Keratinocyte (primary cell): Measurements from ENCODE around the gene CTDSPL. TPM values are rescaled to one million over a fixed set of nuclear protein-coding genes. Genes with fewer than 3 reads are reported as not detected.
A peak's percentile ranks its signal among the peaks of the same experiment; 100 is the strongest.

Experiments
- DNase-seq: peaks from one replicate; pipeline ENCODE4 v3.0.0-alpha.2; 2011; ENCODE audit warnings: low read depth, missing footprints, low spot score
- FAIRE-seq: peaks from 2 replicates; lab custom pipeline; 2011; peaks lifted over from hg19 to GRCh38; lab: Jason Lieb, UNC
- H2AFZ ChIP-seq: 2 replicates; pipeline ENCODE4 v1.6.0; 2012; ENCODE audit warnings: low read length, control low read depth, inconsistent platforms; ENCODE audit not compliant: control insufficient read depth
- H3K27ac ChIP-seq: 2 replicates; pipeline ENCODE4 v1.5.1; 2011; ENCODE audit warnings: low read length; ENCODE audit not compliant: control insufficient read depth, insufficient read depth
- H3K27me3 ChIP-seq: 3 replicates; pipeline ENCODE4 v1.6.0; 2011; ENCODE audit warnings: low read length; ENCODE audit not compliant: control insufficient read depth, insufficient read depth; ENCODE audit errors: extremely low read depth
- H3K36me3 ChIP-seq, 2 experiments: 2 replicates in 1 of 2; 3 replicates in 1 of 2; pipeline ENCODE4 v1.5.1; 2011; ENCODE audit warnings: low read length in 2 of 2, mild to moderate bottlenecking in 1 of 2; ENCODE audit not compliant: control insufficient read depth in 2 of 2, insufficient read depth in 2 of 2; ENCODE audit errors: extremely low read depth in 1 of 2
- H3K4me1 ChIP-seq: 3 replicates; pipeline ENCODE4 v1.5.1; 2011; ENCODE audit warnings: low read length; ENCODE audit not compliant: control insufficient read depth, insufficient read depth; ENCODE audit errors: extremely low read depth
- H3K4me2 ChIP-seq: 3 replicates; pipeline ENCODE4 v1.6.0; 2011; ENCODE audit warnings: low read depth, low read length; ENCODE audit not compliant: control insufficient read depth, insufficient read depth; ENCODE audit errors: extremely low read depth
- H3K4me3 ChIP-seq, 3 experiments: fragments of 200-600 bp in 1 of 3; sonication (generic) in 1 of 3; 2 replicates in 2 of 3; 3 replicates in 1 of 3; pipeline ENCODE4 v1.5.1; 2011 to 2016; ENCODE audit warnings: low read length in 3 of 3, mild to moderate bottlenecking in 3 of 3, control low read depth in 2 of 3, inconsistent platforms in 1 of 3, low read depth in 1 of 3, mixed read lengths in 1 of 3, mixed run types in 1 of 3, moderate library complexity in 1 of 3; ENCODE audit not compliant: control insufficient read depth in 2 of 3, insufficient read depth in 2 of 3; ENCODE audit errors: extremely low read depth in 1 of 3
- H3K79me2 ChIP-seq: 2 replicates; pipeline ENCODE4 v1.6.0; 2012; ENCODE audit warnings: low read length; ENCODE audit not compliant: control insufficient read depth, insufficient read depth
- H3K9ac ChIP-seq: 3 replicates; pipeline ENCODE4 v1.6.0; 2011; ENCODE audit warnings: low read length; ENCODE audit not compliant: control insufficient read depth, insufficient read depth; ENCODE audit errors: extremely low read depth
- H3K9me1 ChIP-seq: 3 replicates; pipeline ENCODE4 v1.6.0; 2011; ENCODE audit warnings: low read length; ENCODE audit not compliant: control insufficient read depth, insufficient read depth; ENCODE audit errors: extremely low read depth
- H3K9me3 ChIP-seq: 2 replicates; pipeline ENCODE4 v1.5.1; 2012; ENCODE audit warnings: low read depth, low read length; ENCODE audit not compliant: control insufficient read depth
- H4K20me1 ChIP-seq: 3 replicates; pipeline ENCODE4 v1.6.0; 2011; ENCODE audit warnings: low read length; ENCODE audit not compliant: control insufficient read depth, insufficient read depth; ENCODE audit errors: extremely low read depth
- EZH2 ChIP-seq: IDR thresholded peaks from one replicate; pipeline ENCODE4 v1.6.1; 2012; ENCODE audit warnings: inconsistent platforms, mild to moderate bottlenecking, low read length, moderate library complexity
- dilution Hi-C: fragments of 300-500 bp; cut with MboI; formaldehyde crosslinking; loops from one replicate; pipeline ENCODE4 v1.7.0; 2020; ENCODE audit warnings: low sequenced_read_pairs; ENCODE audit not compliant: extremely low pct_ligation_motif_present
- polyA plus RNA-seq, 5 experiments: library from polyadenylated mRNA; depleted of rRNA in 3 of 5; stranded (reverse) in 3 of 5; stranded (forward) in 1 of 5; unstranded in 1 of 5; fragments of >200 nt; gene quantifications; 1 replicate in 1 of 5; 2 replicates in 3 of 5; 3 replicates in 1 of 5; pipeline versions ENCODE4 v1.2.1 to v1.2.3, GENCODE V29; 2011 to 2012; ENCODE audit warnings: missing spikeins in 2 of 5, low read depth in 1 of 5, low replicate concordance in 1 of 5
- TF ChIP-seq, protein P1 (sequence below), 3 experiments: IDR thresholded peaks in 1 of 3; conservative IDR thresholded peaks in 1 of 3; optimal IDR thresholded peaks in 1 of 3; 2 replicates in 2 of 3; 3 replicates in 1 of 3; pipeline versions ENCODE3 to v1.5.1; 2011; ENCODE audit warnings: low read length in 3 of 3, mild to moderate bottlenecking in 3 of 3, moderate library complexity in 2 of 3, control low read depth in 1 of 3, inconsistent platforms in 1 of 3; ENCODE audit not compliant: insufficient read depth in 2 of 3; ENCODE audit errors: extremely low read depth in 1 of 3

Gene CTDSPL
- polyA plus RNA-seq, 1 donor (not counting 4 experiments of a cell fraction or from before 2014, with no cell fraction given): 83.2 TPM

DNA sequence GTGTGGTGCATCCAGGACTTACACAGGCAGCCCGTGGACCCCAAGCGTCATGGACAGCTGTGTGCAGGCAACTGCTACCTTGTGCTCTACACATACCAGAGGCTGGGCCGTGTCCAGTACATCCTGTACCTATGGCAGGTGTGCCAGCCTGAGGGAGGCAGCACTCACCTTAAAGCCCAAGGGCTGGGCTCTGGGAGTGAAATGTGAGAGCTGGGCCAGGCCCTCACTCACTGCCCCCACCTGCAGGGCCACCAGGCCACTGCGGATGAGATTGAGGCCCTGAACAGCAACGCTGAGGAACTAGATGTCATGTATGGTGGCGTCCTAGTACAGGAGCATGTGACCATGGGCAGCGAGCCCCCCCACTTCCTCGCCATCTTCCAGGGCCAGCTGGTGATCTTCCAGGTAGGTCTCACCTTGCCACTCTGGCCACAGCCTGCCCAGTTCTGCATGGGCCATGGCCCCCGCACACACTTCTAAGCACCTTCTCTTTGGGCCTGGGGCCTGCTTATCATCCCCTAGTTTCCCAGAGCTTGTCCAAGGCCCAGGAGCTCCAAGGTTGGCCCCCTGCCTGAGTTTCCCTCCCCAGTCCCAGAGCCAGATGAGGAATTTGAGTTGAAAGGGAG is 139.9 kb downstream of the CTDSPL start:
- no peak for TF ChIP-seq EZH2
- TF ChIP-seq, protein P1, sequence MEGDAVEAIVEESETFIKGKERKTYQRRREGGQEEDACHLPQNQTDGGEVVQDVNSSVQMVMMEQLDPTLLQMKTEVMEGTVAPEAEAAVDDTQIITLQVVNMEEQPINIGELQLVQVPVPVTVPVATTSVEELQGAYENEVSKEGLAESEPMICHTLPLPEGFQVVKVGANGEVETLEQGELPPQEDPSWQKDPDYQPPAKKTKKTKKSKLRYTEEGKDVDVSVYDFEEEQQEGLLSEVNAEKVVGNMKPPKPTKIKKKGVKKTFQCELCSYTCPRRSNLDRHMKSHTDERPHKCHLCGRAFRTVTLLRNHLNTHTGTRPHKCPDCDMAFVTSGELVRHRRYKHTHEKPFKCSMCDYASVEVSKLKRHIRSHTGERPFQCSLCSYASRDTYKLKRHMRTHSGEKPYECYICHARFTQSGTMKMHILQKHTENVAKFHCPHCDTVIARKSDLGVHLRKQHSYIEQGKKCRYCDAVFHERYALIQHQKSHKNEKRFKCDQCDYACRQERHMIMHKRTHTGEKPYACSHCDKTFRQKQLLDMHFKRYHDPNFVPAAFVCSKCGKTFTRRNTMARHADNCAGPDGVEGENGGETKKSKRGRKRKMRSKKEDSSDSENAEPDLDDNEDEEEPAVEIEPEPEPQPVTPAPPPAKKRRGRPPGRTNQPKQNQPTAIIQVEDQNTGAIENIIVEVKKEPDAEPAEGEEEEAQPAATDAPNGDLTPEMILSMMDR (optimal IDR thresholded peaks at IDR 0.05 in 1 of 3, IDR thresholded peaks at IDR 0.05 in 1 of 3, conservative IDR thresholded peaks at IDR 0.05 in 1 of 3; ENCODE audit: extremely low read depth in 1 of 3, insufficient read depth in 2 of 3, low read length in 3 of 3): peak in 2 of 3 experiments; percentile 33 to 36
- Histone ChIP-seq H3K4me2 (no peak overlapping the region), H3K4me1 (peaks cover 15% of the 10 kb centered on the region), H3K4me3 (no peak overlapping the region), H3K9ac (no peak overlapping the region), H3K9me1 (no peaks in the 10 kb centered on the region), H3K79me2 (no peaks in the 10 kb centered on the region), H3K27me3 (no peaks in the 10 kb centered on the region), H3K27ac (no peak overlapping the region), H2AFZ (no peak overlapping the region), H4K20me1 (no peaks in the 10 kb centered on the region), H3K9me3 (no peaks in the 10 kb centered on the region), H3K36me3 (peaks cover 4 to 6% of the 10 kb centered on the region in 2 experiments)
- DNase-seq (no peak), FAIRE-seq (no peak)
- dilution Hi-C loops: no loop called here

- Histone ChIP-seq H4K20me1 (no peaks in the 10 kb centered on the region), H3K27ac (no peak overlapping the region), H3K9me1 (no peaks in the 10 kb centered on the region), H3K9ac (no peak overlapping the region), H3K27me3 (no peaks in the 10 kb centered on the region), H3K4me2 (no peak overlapping the region), H3K4me3 (no peak overlapping the region), H2AFZ (no peak overlapping the region), H3K9me3 (no peaks in the 10 kb centered on the region), H3K36me3 (peaks cover 6% of the 10 kb centered on the region in 2 experiments), H3K79me2 (no peaks in the 10 kb centered on the region), H3K4me1 (peaks cover 15% of the 10 kb centered on the region)
- no peak for TF ChIP-seq EZH2
- TF ChIP-seq, protein P1 (optimal IDR thresholded peaks at IDR 0.05 in 1 of 3, IDR thresholded peaks at IDR 0.05 in 1 of 3, conservative IDR thresholded peaks at IDR 0.05 in 1 of 3; ENCODE audit: extremely low read depth in 1 of 3, insufficient read depth in 2 of 3, low read length in 3 of 3): no peak
- no peak for DNase-seq
- dilution Hi-C loops: no loop called here
- FAIRE-seq: no peak
These were observed 140.7 kb downstream of the CTDSPL start for GRCh38 chr3:38002291-38002876.
